MCF 10A (cell line): ENCODE measurements around the gene SLC66A1. TPM values are rescaled to one million over a fixed set of nuclear protein-coding genes. Genes with fewer than 3 reads are reported as not detected.

ENCODE experiments used
- BruUV-seq: library from RNA; stranded (reverse); fragments of 400-500 nt; replicated peaks from 2 replicates; lab custom pipeline; 2021; lab: Mats Ljungman, UMichigan
- CTCF ChIA-PET: fragments of 300-600 bp; sonication (Branson Sonifier 250); formaldehyde crosslinking; extraction: SDS; loops from one replicate; lab custom pipeline; 2021; ENCODE audit warnings: antibody characterized with exemption, inconsistent platforms; lab: Yijun Ruan, JAX
- POLR2A ChIA-PET: fragments of 300-600, 350-650 bp; sonication (Branson Sonifier 250); formaldehyde crosslinking; extraction: SDS; loops from one replicate; lab custom pipeline; 2020; ENCODE audit warnings: antibody characterized with exemption, inconsistent platforms; lab: Yijun Ruan, JAX
- DNase-seq: peaks from one replicate; pipeline ENCODE4 v3.0.0-alpha.2; 2018; ENCODE audit not compliant: unreplicated experiment
- H3K27ac Mint-ChIP-seq: one replicate; pipeline ENCODE4 v1.8.0; 2022; ENCODE audit warnings: mild to moderate bottlenecking, low read depth, mixed read lengths; ENCODE audit not compliant: unreplicated experiment
- H3K27me3 Mint-ChIP-seq: one replicate; pipeline ENCODE4 v1.8.0; 2022; ENCODE audit warnings: mixed read lengths; ENCODE audit not compliant: insufficient read depth, unreplicated experiment
- H3K36me3 Mint-ChIP-seq: one replicate; pipeline ENCODE4 v1.8.0; 2022; ENCODE audit warnings: mild to moderate bottlenecking, moderate library complexity, mixed read lengths; ENCODE audit not compliant: insufficient read depth, unreplicated experiment
- H3K4me1 Mint-ChIP-seq: one replicate; pipeline ENCODE4 v1.8.0; 2022; ENCODE audit warnings: mixed read lengths; ENCODE audit not compliant: insufficient read depth, unreplicated experiment
- H3K4me3 Mint-ChIP-seq: one replicate; pipeline ENCODE4 v1.8.0; 2022; ENCODE audit warnings: mild to moderate bottlenecking, moderate library complexity, mixed read lengths; ENCODE audit not compliant: unreplicated experiment
- H3K9me3 Mint-ChIP-seq: one replicate; pipeline ENCODE4 v1.8.0; 2022; ENCODE audit warnings: mixed read lengths; ENCODE audit not compliant: unreplicated experiment
- CTCF ChIP-seq: fragments of 200-600 bp; IDR thresholded peaks from one replicate; pipeline ENCODE4 v1.8.0; 2022; ENCODE audit warnings: antibody characterized with exemption, mild to moderate bottlenecking; ENCODE audit not compliant: unreplicated experiment
- intact Hi-C: fragments of 100-400 bp; cut with micrococcal nuclease; formaldehyde crosslinking; loops from 2 replicates; pipeline ENCODE4 v1.14.1; 2022
- total RNA-seq: library from RNA; stranded (reverse); gene quantifications from 2 replicates; pipeline ENCODE4 v1.2.3, GENCODE V29; 2022

The SLC66A1 gene
- total RNA-seq, 1 experiment from 2014 or later, result 16.2 TPM

GRCh38 chr1:19317126-19317910 lies 5.2 kb downstream of the SLC66A1 start:
- no TSS peak for BruUV-seq
- no peak overlapping the region for H3K27ac Mint-ChIP-seq
- ChIA-PET POLR2A (interaction anchor here (2.1 kb wide), 1 partner anchor 66 kb away, joined by 4 read pairs; the partner anchor contains the start of genes EMC1 and MRTO4), CTCF (no interaction called here)
- no peak overlapping the region for H3K4me3 Mint-ChIP-seq
- intact Hi-C loops, result no loop called here
- no peak for TF ChIP-seq CTCF
- no peaks in the 10 kb centered on the region for H3K9me3 Mint-ChIP-seq
- H3K27me3 Mint-ChIP-seq, result no peaks in the 10 kb centered on the region
- DNase-seq, result no peak
- peaks cover 9% of the 10 kb centered on the region for H3K4me1 Mint-ChIP-seq
- H3K36me3 Mint-ChIP-seq, result peaks cover 26% of the 10 kb centered on the region

GRCh38 chr1:19319196-19319595 lies 7.1 kb downstream of the SLC66A1 start:
- DNase-seq, result no peak
- no peaks in the 10 kb centered on the region for H3K9me3 Mint-ChIP-seq
- intact Hi-C loops, result no loop called here
- no peaks in the 10 kb centered on the region for H3K27me3 Mint-ChIP-seq
- CTCF ChIA-PET, result interaction anchor here (0.6 kb wide), 1 partner anchor 335 kb away, joined by 4 read pairs; no protein-coding TSS in a partner anchor
- POLR2A ChIA-PET, result no interaction called here
- H3K4me1 Mint-ChIP-seq, result no peaks in the 10 kb centered on the region
- BruUV-seq, result no TSS peak
- H3K36me3 Mint-ChIP-seq, result peaks cover 36% of the 10 kb centered on the region
- no peak overlapping the region for H3K4me3 Mint-ChIP-seq
- TF ChIP-seq CTCF, result no peak
- peak overlapping the region; percentile 79 for H3K27ac Mint-ChIP-seq

DNA sequence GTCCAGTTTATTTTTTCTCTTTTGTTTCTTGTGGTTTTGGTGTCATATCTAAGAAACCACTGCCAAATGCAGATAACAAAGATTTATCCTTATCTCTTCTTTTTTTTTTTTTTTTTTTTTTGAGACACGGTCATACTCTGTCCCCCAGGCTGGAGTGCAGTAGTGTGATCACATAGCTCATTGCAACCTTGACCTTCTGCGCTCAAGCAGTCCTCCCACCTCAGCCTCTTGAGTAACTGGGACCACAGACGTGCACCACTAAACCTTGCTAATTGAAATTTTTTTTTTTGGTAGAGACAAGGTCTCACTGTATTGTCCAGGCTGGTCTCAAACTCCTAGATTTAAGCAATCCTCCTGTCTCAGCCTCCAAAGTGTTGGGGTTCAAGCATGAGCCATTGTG lies 8.9 kb downstream of the SLC66A1 start:
- Mint-ChIP-seq H3K4me3 (no peak overlapping the region), H3K27me3 (no peaks in the 10 kb centered on the region), H3K36me3 (peaks cover 44% of the 10 kb centered on the region), H3K27ac (no peak overlapping the region), H3K9me3 (no peaks in the 10 kb centered on the region), H3K4me1 (no peaks in the 10 kb centered on the region)
- ChIA-PET POLR2A (no interaction called here), CTCF (no interaction called here)
- intact Hi-C loops, result no loop called here
- no peak for TF ChIP-seq CTCF
- no TSS peak for BruUV-seq
- DNase-seq, result no peak

- BruUV-seq, result no TSS peak
- H3K27ac Mint-ChIP-seq, result no peak overlapping the region
- no peak for DNase-seq
- intact Hi-C loops, result no loop called here
- POLR2A ChIA-PET, result interaction anchor here (2.3 kb wide), 1 partner anchor 10 kb away, joined by 10 read pairs; the partner anchor contains the start of genes AKR7A2 and SLC66A1
- no peak overlapping the region for H3K4me3 Mint-ChIP-seq
- TF ChIP-seq CTCF, result no peak
- no peaks in the 10 kb centered on the region for H3K4me1 Mint-ChIP-seq
- peaks cover 54% of the 10 kb centered on the region for H3K36me3 Mint-ChIP-seq
- no peaks in the 10 kb centered on the region for H3K9me3 Mint-ChIP-seq
- no peaks in the 10 kb centered on the region for H3K27me3 Mint-ChIP-seq
- CTCF ChIA-PET, result interaction anchor here (1.2 kb wide), 1 partner anchor 22 kb away, joined by 4 read pairs; no protein-coding TSS in a partner anchor
Observed at GRCh38 chr1:19322481-19322880, 10.4 kb downstream of the SLC66A1 start.
